ENCODE results near the gene CHD9.

CHD9 gene

DNA sequence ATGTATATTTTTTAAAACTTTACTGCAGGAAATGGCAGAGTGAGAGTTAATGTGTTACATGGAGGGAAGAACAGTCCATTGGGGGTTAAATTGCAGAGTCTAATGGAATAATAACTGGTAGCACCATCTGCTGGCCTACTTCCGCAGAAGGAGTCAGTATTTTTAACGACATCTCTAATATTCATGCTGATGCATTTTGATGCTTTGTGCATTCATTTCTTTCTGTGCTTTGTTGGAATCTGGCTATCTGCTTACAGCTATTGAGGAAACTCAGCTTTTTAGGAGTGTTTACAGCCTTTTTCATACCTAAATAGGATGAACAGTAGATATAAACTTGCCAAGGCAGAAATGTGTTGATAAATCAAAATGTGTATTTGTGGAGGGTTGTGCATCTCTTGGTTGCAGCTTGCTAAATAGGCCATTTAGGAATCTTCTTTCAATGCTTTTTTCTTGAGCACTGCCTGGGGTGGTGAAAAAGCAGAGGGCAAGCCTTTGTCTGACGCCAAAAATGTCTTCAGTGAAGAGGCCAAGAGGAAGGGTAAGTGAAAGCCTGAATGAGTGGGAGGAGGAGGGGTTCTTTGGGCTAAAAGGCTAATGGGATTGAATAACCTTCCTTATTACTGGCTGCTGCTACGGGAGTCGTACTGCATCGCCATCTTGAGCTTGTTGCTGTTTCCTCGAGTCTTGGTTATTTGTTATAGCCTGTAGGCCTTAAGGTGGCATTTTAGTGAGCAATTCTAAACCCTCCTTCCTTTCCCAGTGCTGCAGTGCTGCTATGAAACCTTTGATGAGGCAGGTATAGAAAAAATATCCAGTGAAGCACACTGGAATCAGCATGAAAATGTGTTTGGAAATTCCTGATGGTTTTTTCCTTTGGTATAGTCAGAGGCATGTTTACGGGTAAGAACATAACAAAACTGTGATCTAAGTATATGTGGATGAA is 153.3 kb downstream of the CHD9 start:
- Mint-ChIP-seq H3K4me3 (peak overlapping the region; percentile 99), H3K27ac (peak overlapping the region; percentile 98), H3K36me3 (ENCODE audit: low read depth) (peaks cover 41% of the 10 kb centered on the region), H3K27me3 (ENCODE audit: low read depth, poor library complexity) (no peaks in the 10 kb centered on the region), H3K4me1 (peaks cover 40% of the 10 kb centered on the region), H3K9me3 (peaks cover 12% of the 10 kb centered on the region)
- TF ChIP-seq, protein P1, sequence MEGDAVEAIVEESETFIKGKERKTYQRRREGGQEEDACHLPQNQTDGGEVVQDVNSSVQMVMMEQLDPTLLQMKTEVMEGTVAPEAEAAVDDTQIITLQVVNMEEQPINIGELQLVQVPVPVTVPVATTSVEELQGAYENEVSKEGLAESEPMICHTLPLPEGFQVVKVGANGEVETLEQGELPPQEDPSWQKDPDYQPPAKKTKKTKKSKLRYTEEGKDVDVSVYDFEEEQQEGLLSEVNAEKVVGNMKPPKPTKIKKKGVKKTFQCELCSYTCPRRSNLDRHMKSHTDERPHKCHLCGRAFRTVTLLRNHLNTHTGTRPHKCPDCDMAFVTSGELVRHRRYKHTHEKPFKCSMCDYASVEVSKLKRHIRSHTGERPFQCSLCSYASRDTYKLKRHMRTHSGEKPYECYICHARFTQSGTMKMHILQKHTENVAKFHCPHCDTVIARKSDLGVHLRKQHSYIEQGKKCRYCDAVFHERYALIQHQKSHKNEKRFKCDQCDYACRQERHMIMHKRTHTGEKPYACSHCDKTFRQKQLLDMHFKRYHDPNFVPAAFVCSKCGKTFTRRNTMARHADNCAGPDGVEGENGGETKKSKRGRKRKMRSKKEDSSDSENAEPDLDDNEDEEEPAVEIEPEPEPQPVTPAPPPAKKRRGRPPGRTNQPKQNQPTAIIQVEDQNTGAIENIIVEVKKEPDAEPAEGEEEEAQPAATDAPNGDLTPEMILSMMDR (IDR thresholded peaks at IDR 0.05), result peak; percentile 53
- DNase-seq, result peak; percentile 33

- Mint-ChIP-seq H3K36me3 (ENCODE audit: low read depth) (peaks cover 46% of the 10 kb centered on the region), H3K4me3 (peak overlapping the region; percentile 99), H3K4me1 (peaks cover 44% of the 10 kb centered on the region), H3K27me3 (ENCODE audit: low read depth, poor library complexity) (no peaks in the 10 kb centered on the region), H3K9me3 (peaks cover 10% of the 10 kb centered on the region), H3K27ac (peak overlapping the region; percentile 79)
- DNase-seq, result no peak
- TF ChIP-seq, protein P1 (IDR thresholded peaks at IDR 0.05), result no peak
Measured at GRCh38 chr16:53209429-53209828, 154.6 kb downstream of the CHD9 start.

GRCh38 chr16:53209877-53210276 is 155.1 kb downstream of the CHD9 start:
- Mint-ChIP-seq H3K4me1 (peaks cover 44% of the 10 kb centered on the region), H3K9me3 (peaks cover 10% of the 10 kb centered on the region), H3K4me3 (peak overlapping the region; percentile 99), H3K36me3 (ENCODE audit: low read depth) (peaks cover 48% of the 10 kb centered on the region), H3K27ac (no peak overlapping the region), H3K27me3 (ENCODE audit: low read depth, poor library complexity) (no peaks in the 10 kb centered on the region)
- TF ChIP-seq, protein P1 (IDR thresholded peaks at IDR 0.05), result no peak
- no peak for DNase-seq

GRCh38 chr16:53211253-53211652 is 156.5 kb downstream of the CHD9 start:
- Mint-ChIP-seq H3K36me3 (ENCODE audit: low read depth) (peaks cover 56% of the 10 kb centered on the region), H3K9me3 (peaks cover 10% of the 10 kb centered on the region), H3K27me3 (ENCODE audit: low read depth, poor library complexity) (no peaks in the 10 kb centered on the region), H3K27ac (peak overlapping the region; percentile 59), H3K4me1 (peaks cover 44% of the 10 kb centered on the region), H3K4me3 (peak overlapping the region; percentile 99)
- TF ChIP-seq, protein P1 (IDR thresholded peaks at IDR 0.05), result no peak
- DNase-seq, result no peak

GRCh38 chr16:53212893-53213223 is 158.1 kb downstream of the CHD9 start:
- H3K27ac Mint-ChIP-seq, result no peak overlapping the region
- H3K4me1 Mint-ChIP-seq, result peaks cover 32% of the 10 kb centered on the region
- H3K27me3 Mint-ChIP-seq (ENCODE audit: low read depth, poor library complexity), result no peaks in the 10 kb centered on the region
- H3K9me3 Mint-ChIP-seq, result peaks cover 10% of the 10 kb centered on the region
- TF ChIP-seq, protein P1 (IDR thresholded peaks at IDR 0.05), result no peak
- DNase-seq, result no peak
- peaks cover 64% of the 10 kb centered on the region for H3K36me3 Mint-ChIP-seq (ENCODE audit: low read depth)
- H3K4me3 Mint-ChIP-seq, result peak overlapping the region; percentile 68

- peaks cover 27% of the 10 kb centered on the region for H3K4me1 Mint-ChIP-seq
- no peak for DNase-seq
- no peaks in the 10 kb centered on the region for H3K27me3 Mint-ChIP-seq (ENCODE audit: low read depth, poor library complexity)
- peaks cover 64% of the 10 kb centered on the region for H3K36me3 Mint-ChIP-seq (ENCODE audit: low read depth)
- H3K4me3 Mint-ChIP-seq, result no peak overlapping the region
- TF ChIP-seq, protein P1 (IDR thresholded peaks at IDR 0.05), result no peak
- no peak overlapping the region for H3K27ac Mint-ChIP-seq
- peaks cover 10% of the 10 kb centered on the region for H3K9me3 Mint-ChIP-seq
Measured at GRCh38 chr16:53213542-53213941, 158.8 kb downstream of the CHD9 start.

All from nephron progenitor cell (in vitro differentiated cells).